CD1c-positive myeloid dendritic cell (primary cell): ENCODE measurements around the gene GUCY2F.

ENCODE experiments used
- DNase-seq: peaks from one replicate; pipeline ENCODE4 v3.0.0-alpha.2; 2016; ENCODE audit errors: extremely low spot score

GUCY2F gene

DNA sequence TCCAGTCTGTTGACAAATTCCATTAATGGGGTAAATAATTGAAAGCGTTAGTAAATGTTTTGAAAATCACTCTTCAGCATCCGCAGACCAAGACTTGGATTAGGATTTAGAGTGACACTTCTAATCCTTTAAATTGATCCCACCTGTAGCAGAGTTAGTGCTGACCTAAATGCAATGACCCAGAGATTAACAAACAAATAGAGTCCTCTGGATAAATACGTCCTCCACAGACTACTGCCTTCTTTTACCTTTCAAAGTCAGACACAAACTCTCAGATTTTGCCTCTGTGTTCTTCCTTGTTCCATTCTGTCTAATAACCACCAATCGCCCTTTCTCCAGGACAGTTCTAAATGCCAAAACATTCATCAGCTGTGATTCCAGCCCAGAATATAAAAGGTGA is at the start of gene GUCY2F:
Gene GUCY2F (minus strand): TSS at position 101 of the 400 bp plus-strand sequence. CDS start 6,150 bp downstream, outside the sequence.
- no peak for DNase-seq

GRCh38 chrX:109519001-109519400 is 37.1 kb upstream of the GUCY2F start:
- DNase-seq = no peak

DNA sequence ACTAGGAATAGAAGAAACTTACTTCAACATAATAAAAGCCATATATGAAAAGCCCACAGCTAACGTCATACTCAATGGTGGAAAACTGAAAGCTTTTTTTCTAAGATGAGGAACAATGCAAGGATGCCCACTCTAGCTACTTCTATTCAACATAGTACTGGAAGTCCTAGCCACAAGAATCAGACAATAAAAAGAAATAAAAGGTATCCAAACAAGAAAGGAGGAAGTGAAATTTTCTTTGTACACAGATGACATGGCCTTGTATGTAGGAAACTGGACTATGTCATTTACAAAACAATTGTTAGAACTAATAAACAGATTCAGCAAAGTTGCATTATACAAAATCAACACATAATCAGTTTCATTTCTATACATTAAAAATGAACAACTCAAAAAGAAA is 29.2 kb upstream of the GUCY2F start:
- peak; percentile 1 for DNase-seq

DNA sequence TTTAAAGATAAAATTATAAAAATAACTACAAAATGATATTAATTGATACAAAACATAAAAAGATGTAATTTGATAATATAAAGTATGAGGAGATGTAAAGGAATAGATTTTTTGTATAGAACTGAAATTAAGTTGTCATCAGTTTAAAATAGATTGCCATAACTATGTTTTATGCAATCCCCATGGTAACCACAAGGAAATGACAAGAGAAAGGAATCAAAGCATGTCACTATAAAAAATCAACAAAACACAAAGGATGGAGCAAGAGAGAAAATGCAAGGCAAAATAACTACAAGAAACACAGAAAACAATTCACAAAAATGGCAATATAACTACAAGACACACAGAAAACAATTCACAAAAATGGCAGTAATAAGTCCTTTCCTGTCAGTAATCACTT is 27.0 kb upstream of the GUCY2F start:
- no peak for DNase-seq

DNA sequence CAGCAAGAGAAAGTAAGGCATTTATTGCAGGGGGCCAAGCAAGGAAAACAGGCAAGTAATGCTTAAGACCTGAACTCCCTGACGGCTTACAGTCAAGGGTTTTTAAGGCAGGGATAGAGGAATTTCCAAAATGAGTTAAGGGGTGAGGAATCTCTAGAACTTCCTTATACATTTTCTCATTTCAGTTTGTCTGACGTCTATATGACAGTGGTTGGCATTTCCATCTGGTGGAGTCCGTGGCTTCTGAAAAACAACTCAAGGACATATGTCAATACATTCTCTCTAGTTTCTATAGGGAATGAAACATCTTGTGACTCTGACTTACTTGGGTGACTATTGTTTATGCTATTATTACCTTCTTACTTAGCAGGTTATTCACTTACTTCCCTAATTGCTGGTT is 19.3 kb upstream of the GUCY2F start:
- DNase-seq = peak; percentile 1

- no peak for DNase-seq
These were observed 16.5 kb upstream of the GUCY2F start for GRCh38 chrX:109498434-109498833.

DNA sequence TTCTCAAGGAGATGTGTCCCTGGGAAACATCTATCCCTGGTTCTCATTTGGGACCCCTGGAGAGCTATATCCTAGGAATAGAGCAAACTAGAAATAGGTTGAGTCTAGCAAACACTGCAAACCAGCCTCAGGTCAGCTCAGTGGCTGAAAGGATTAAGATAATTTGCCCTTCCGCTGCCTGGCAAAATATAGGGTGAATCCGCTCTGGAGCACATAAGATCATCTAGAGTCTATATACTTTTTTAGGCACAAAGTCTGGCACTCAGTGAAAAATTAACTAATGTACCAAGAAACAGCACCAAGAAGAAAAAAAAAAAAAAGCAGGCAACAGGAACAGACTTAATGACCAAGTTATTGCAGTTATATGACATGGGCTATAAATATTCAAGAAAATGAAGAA is 7.3 kb upstream of the GUCY2F start:
- no peak for DNase-seq

DNA sequence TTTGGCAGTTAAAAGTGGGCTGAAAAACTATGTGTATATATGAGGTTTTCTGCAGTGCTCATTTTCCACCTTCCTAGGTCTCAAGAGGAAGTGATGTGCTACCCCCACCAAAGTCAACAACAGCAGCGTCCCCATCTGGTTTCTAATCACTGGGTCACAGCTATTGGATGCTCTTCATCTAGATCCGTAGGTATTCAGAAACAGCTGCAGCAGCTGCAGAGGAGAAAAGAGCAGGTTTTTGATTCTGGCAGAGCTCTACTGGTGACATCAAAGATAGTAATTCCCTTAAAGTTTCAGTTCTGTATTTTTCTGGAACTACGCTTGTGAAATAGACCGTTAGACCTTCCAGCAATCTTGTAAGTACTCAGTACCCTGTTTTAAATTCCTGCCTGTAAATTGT is 5.8 kb upstream of the GUCY2F start:
- peak; percentile 69 for DNase-seq

DNA sequence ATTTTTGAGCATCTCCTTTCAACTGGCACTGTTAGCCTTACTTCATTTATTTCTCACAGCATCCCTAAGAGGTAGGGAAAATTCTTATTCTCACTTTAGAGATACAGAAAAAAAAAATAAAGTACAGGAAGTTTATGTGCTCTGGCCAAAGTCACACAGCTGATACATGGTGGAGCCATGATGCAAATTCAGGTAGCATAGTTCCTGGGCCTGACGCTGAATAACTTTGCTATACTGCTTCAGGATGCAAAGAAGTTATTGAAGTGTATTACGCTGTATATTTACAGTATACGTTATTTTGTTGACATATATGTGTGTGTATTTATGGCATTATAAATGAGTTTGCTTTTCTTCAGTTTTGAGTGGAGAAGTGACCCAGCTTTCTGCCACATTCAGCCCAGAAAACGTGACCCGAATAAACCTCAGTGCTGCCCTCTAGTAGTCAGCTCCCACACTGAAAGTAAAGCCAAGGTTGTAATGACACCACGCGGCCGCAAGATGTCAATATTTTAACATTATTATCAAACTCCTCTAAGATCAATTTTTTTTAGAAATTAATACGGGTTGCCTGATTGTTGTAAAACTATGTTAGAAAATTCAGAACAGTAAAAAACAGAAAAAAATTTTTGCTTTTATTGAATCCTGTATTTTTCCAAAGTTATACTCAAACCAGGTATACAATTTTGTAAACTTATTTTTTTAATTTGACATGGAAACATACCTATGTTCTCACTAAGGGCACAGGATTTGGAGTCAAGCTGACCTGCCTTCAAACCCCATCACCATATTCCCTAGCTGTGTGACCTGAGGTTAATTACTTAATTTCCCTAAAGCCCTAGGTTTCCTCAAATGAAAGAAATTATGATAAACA is 3.8 kb upstream of the GUCY2F start:
- peak; percentile 80 for DNase-seq

DNA sequence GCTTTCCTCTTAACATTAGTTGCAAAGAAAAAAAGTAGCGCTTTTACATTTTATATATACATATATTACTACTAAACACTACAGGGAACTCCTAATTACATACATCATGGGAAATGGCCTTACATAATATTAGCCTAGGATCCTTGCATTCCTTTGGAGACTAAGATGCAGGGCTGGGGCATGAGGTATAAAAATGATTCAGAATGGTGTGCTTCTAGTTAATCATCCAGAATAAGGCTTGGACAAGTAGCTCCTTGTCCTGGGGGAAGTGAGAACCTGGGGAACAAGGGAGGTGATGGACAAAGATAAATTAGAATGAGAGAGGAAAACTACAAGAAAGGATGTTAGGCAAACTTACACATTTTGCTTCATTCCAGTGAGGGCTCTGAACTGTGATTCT is 3.0 kb upstream of the GUCY2F start:
- no peak for DNase-seq

GRCh38 chrX:109475174-109475891 is 6.6 kb downstream of the GUCY2F start:
- DNase-seq = peak; percentile 26

DNA sequence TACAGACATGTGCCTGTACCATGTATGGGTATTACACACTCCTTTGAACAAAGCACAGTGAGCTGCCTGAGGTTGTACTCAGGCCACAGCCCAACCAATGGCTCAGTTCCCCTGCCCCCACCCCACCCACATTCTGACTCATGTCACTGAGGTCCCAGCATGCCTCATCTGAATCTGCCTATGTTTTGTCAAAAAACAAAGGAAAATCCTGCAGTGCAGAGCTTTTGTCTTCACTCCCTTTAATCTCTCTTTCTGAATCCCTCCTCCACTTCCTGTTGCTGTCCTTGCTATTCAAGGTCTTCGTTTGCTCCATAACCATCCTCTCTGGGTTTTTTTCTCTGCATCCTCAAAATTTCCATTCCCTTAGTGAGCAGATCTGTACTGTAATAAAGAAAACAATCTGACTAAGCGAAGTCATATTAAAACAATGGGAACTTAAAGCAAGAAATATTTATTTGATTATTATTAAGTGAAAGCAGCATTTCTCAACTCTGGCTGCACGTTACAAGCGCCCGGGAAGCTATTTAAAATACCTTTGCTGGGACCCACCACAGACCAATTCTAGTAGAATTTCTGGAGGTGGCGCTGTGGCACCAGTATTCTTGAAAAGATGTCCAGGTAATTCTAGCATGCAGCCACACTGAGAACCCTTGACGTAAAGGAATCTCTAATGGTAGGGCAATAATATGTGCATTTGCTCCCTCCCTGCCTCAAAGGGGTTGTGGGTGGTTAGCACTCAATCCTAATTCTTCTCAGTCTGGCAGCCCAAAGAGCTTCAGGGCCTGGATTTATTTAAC is 8.7 kb downstream of the GUCY2F start:
- DNase-seq = peak; percentile 17

GRCh38 chrX:109464231-109464630 is 17.7 kb downstream of the GUCY2F start:
- no peak for DNase-seq

GRCh38 chrX:109463784-109464183 is 18.1 kb downstream of the GUCY2F start:
- DNase-seq = no peak

DNA sequence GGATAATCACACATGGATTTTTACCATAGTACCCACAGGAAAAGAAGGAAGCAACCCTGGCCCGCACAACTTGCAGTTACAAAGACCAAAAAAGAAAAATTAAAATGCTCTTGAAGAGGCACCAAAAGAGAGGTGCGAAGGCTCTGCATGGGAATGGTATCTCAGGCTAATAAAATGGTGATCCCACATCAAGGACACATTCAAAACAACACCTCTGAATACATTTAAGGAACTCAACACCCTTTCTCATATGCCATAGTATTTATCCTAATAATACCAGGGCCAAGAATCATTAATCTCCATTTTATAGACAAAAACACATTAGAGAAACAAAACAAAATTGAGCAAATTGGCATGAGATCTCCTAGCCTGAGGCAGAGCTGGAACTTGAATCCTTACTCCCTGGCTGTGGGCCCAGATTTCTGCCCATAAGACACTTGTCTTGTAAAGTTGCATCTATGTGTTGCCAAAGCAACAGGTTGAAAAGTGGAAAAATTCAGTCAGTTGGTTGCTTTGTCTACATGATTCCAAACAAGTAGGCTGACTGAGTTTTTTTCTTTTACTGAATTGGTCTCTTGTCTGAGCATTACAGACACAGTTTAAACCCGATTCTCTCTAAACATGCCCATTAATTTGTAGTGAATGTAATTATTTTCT is 33.5 kb downstream of the GUCY2F start:
- DNase-seq = no peak

GRCh38 chrX:109441266-109441665 is 40.6 kb downstream of the GUCY2F start:
- DNase-seq = peak; percentile 6

- peak; percentile 18 for DNase-seq
These were observed 41.4 kb downstream of the GUCY2F start for GRCh38 chrX:109440475-109440874.

DNA sequence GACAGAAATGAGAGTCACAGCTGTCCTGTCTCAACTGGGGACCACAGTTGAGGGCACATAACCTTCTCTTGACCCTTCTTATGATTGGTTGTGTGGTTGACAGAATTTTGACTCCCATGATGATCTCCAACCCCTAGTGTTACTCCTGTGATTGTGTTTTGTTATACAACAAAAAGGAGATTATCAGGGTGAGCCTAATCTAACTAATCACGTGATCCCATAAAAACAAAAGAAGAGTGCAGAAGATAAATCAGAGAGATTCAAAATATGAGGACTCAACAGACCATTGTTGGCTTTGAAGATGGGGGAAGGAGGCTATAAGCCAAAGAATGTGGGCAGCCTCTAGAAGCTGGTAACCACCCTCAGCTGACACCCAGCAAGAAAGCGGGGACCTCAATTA is 72.7 kb downstream of the GUCY2F start:
- no peak for DNase-seq

- DNase-seq = no peak
These were observed 78.0 kb downstream of the GUCY2F start for GRCh38 chrX:109403922-109404321.

- DNase-seq = no peak
These were observed 82.1 kb downstream of the GUCY2F start for GRCh38 chrX:109399831-109400230.

DNA sequence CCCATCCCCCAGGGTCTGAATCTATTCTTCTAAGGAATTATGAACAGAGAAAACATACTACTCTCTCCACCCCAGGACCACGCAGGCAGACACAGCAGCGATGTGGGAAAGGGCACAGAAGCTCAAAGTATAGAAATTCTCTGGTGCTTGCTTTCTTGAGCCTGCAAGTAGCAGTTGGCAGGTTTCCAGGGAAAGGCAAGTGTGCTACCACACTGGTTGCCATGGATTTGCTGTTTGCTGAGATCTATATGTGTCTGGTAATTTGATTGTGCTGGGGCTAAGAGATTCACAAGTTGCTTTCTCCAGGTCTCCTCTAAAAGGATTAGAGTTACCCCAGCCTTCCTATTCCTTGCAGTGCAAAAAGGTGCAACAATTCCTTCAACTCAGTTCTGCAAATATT is 83.1 kb downstream of the GUCY2F start:
- DNase-seq = no peak

- no peak for DNase-seq
These were observed 83.8 kb downstream of the GUCY2F start for GRCh38 chrX:109398061-109398460.
